ENCODE measurements around the gene WIZ.

DNA sequence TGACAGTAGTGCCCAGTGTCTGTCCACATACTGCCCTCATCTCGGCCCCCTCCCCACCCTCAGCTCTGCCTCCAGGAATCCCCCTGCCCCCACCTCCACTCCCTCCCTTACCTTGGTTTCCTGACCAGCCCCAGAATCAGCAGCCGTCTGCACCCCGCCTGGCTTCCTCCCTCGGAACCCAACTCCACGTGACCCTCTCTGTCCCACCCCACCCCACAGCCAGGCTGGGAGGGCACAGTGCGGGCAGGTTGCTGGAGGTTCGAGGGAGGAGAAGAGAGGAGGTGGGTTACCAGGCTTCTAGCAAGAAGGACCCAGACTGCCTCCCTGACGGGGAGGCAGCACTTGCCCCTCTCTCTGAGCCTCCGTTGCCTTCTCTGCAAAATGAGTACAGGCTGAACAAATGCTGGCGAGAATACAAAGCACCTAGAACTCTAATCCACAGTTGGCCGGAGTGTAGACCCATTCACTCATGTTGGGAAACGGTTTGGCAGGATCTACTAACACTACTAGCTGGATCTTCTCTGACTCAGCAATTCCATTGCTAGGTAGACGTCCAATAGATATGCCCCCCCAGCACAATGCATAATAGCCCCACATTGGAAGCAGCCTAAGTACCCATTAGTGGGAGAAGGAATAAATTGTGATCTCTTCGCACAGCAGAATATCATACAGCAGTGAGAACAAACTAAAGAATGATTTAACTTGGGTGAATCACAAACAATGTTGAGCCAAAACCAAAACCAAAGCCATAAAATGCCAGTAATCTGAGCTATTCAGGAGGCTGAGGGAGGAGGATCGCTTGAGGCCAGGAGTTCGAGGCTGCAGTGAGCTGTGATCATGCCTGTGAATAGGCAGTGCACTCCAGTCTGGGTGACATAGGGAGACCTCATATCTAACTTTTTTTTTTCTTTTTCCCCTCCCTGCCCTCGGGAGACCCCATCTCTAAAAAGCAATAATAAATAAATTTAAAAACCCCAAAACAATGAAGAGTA lies 14.9 kb upstream of the WIZ start, which contains the start of gene RASAL3:
- TF ChIP-seq, protein P1, sequence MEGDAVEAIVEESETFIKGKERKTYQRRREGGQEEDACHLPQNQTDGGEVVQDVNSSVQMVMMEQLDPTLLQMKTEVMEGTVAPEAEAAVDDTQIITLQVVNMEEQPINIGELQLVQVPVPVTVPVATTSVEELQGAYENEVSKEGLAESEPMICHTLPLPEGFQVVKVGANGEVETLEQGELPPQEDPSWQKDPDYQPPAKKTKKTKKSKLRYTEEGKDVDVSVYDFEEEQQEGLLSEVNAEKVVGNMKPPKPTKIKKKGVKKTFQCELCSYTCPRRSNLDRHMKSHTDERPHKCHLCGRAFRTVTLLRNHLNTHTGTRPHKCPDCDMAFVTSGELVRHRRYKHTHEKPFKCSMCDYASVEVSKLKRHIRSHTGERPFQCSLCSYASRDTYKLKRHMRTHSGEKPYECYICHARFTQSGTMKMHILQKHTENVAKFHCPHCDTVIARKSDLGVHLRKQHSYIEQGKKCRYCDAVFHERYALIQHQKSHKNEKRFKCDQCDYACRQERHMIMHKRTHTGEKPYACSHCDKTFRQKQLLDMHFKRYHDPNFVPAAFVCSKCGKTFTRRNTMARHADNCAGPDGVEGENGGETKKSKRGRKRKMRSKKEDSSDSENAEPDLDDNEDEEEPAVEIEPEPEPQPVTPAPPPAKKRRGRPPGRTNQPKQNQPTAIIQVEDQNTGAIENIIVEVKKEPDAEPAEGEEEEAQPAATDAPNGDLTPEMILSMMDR (IDR thresholded peaks at IDR 0.05; ENCODE audit: low read depth, low read length, poor library complexity, severe bottlenecking): no peak
- TF ChIP-seq EZH2phosphoT487 (IDR thresholded peaks at IDR 0.05; ENCODE audit: borderline replicate concordance, low read length): no peak

Measured in DOHH2 (cell line).